ENCODE results near the gene PMF1. TPM values are rescaled to one million over a fixed set of nuclear protein-coding genes. Genes with fewer than 3 reads are reported as not detected.

Gene PMF1
- total RNA-seq (10 to 100 TPM; 15.8 to 28.8 (median 21.9) TPM), polyA plus RNA-seq (10 to 100 TPM; 69.7 to 79.7 TPM)

GRCh38 chr1:156212833-156213643, at the start of gene PMF1:
Gene PMF1, plus strand, starts transcription at chr1:156213007. Its CDS starts 9 bp downstream, at chr1:156213016.
- peak; percentile 98 to 99 (median 98) for ATAC-seq
- Histone ChIP-seq H3K9me3 (no peaks in the 10 kb centered on the region), H3K27me3 (no peaks in the 10 kb centered on the region), H3K4me1 (peaks cover 10 to 20% (median 17%) of the 10 kb centered on the region in 3 donors), H3K4me3 (peak within 1 kb of the TSS; percentile 38 to 66 (median 58)), H3K27ac (peak within 1 kb of the TSS; percentile 86 to 98 (median 94)), H3K36me3 (peaks cover 0 to 5% (median 0%) of the 10 kb centered on the region in 3 donors)
- intact Hi-C loops (cut with DNase I), result no loop called here
- 0 to 1% methylated on average over 61 of the region's 61 CpGs for WGBS, 2 donors
- DNase-seq, result peak; percentile 94 to 98 (median 96)
- FAIRE-seq, result no peak
- TF ChIP-seq CTCF (IDR thresholded peaks at IDR 0.05), result no peak

GRCh38 chr1:156163712-156164111, 49.1 kb upstream of the PMF1 start:
- intact Hi-C loops (cut with DNase I), result no loop called here
- no peak for TF ChIP-seq CTCF (IDR thresholded peaks at IDR 0.05)
- Histone ChIP-seq H3K4me3 (no peak overlapping the region), H3K27me3 (no peaks in the 10 kb centered on the region), H3K4me1 (no peaks in the 10 kb centered on the region), H3K9me3 (no peaks in the 10 kb centered on the region), H3K27ac (no peak overlapping the region), H3K36me3 (no peaks in the 10 kb centered on the region)
- DNase-seq, result no peak
- ATAC-seq, result no peak
- no peak for FAIRE-seq
- 76% methylated on average over 1 of the region's 1 CpG for WGBS, 2 donors

GRCh38 chr1:156164125-156164831, 48.5 kb upstream of the PMF1 start:
- no peaks in the 10 kb centered on the region for H3K36me3 ChIP-seq
- no peak for TF ChIP-seq CTCF (IDR thresholded peaks at IDR 0.05)
- intact Hi-C loops (cut with DNase I), result no loop called here
- DNase-seq, result no peak
- no peak for ATAC-seq
- no peaks in the 10 kb centered on the region for H3K4me1 ChIP-seq
- 83 to 85% methylated on average over 6 of the region's 6 CpGs for WGBS, 2 donors
- no peak for FAIRE-seq
- H3K4me3 ChIP-seq, result no peak overlapping the region
- H3K27ac ChIP-seq, result no peak overlapping the region
- no peaks in the 10 kb centered on the region for H3K27me3 ChIP-seq
- no peaks in the 10 kb centered on the region for H3K9me3 ChIP-seq

GRCh38 chr1:156165083-156165482, 47.7 kb upstream of the PMF1 start:
- Histone ChIP-seq H3K4me1 (no peaks in the 10 kb centered on the region), H3K27me3 (no peaks in the 10 kb centered on the region), H3K9me3 (no peaks in the 10 kb centered on the region), H3K27ac (no peak overlapping the region), H3K36me3 (no peaks in the 10 kb centered on the region), H3K4me3 (no peak overlapping the region)
- peak in 1 of 4 donors; percentile 12 for ATAC-seq
- DNase-seq, result no peak
- WGBS, 2 donors, result 78 to 80% methylated on average over 2 of the region's 2 CpGs
- no peak for TF ChIP-seq CTCF (IDR thresholded peaks at IDR 0.05)
- no peak for FAIRE-seq
- intact Hi-C loops (cut with DNase I), result no loop called here

Measured in pancreas (tissue), 10 donors.